Epidermal melanocyte (primary cell): ENCODE data around the gene COX6A1.
"Not testable (repeated sequence)": the region's sequence is repeated elsewhere in the genome, so short reads cannot be mapped to it uniquely, and the experiment has no call there.

Experiments used
- DNase-seq: peaks from one replicate; pipeline ENCODE4 v3.0.0; 2011; ENCODE audit warnings: low spot score; ENCODE audit not compliant: insufficient read length

COX6A1 gene

DNA sequence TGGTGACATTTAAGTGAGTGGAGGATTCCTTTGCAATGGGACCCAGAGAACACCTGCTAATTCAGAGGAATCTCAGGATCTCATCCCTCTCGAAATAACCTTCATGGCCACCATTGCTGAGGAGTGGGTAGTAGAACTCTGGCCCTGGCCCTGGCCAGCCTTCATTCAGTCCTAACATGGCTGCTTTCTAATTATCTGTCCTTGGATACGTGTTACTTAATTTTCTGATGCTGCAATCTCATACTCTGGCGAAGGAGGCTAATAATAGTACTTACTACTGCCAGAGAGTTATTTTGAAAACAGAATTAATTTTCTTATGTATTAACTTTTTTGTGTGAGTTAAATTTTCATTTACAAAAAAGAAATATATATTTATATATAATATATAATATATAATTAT is 12.1 kb upstream of the COX6A1 start:
- no peak for DNase-seq

DNA sequence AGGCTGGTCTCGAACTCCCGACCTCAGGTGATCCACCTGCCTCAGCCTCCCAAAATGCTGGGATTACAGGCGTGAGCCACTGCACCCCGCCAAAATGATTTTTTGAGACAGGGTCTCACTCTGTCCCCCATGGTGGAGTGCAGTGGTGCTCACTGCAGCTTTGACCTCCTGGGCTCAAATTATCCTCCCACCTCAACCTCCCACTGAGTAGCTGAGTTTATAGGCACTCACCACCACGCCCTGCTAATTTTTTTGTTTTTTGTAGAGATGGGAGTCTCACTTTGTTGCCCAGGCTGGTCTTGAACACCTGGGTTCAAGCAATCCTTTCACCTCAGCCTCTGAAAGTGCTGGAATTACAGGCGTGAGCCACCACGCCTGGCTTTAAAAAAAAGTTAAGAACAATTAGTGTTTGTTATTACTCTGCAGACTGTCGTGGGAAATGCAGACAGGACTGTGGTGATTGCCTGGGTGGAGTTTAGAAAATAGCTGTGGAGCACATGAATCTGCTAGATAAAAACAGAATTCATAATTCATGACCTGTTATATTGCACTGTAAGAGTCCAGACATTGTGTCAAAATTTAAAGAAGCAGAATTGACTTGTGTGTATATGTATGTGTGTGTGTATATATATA is 9.2 kb upstream of the COX6A1 start:
- no peak for DNase-seq

DNA sequence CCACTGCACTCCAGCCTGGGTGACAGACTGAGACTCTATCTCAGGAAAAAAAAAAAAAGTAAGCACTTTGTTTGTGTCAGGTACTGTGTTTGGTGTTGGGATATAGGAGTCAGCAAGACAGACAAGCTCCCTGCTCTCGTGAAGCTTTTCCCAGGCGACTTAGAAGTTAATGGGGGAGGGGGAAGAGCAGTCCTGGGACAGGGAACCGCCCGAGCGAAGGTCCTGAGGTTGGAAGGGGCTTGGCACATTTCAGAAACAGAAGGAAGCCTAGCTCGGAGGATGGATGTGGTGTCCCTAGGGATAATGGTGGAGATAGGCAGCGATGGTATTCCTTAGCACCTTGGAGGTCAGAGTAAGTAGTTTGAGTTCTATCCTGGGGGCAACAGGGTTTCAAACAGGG is 8.5 kb upstream of the COX6A1 start:
- DNase-seq = no peak

DNA sequence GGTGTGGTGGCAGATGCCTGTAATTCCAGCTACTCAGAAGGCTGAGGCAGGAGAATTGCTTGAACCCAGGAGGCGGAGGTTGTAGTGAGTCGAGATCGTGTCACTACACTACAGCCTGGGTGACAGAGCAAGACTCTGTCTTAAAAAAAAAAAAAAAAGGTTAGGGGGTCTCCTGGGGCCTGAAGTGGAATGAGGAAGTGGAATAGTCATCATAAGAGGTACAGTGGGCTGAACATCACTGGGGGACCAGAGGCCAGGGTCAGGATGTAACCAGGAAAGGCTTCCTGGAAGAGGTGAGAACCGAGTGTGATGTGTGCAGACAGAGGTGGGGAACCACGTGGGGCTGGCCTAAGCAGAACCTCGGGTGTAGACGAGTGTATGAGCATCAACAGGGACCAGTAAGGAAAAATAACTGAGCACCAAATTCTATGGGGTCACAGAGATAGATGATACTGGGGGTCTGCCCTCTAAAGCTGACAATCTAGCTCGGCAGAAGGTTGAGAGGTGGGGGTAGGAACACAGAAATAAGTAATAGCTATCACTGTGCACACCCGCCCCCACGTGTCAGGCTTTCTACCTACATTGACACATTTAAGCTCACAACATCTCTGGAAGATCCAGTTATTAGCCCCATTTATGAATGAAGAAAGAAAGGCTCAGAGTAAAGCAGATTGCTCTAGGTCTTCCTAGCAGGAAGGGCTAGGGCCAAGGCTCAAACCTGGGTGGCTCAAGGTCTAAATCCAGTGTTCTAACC is 5.0 kb upstream of the COX6A1 start:
- no peak for DNase-seq

DNA sequence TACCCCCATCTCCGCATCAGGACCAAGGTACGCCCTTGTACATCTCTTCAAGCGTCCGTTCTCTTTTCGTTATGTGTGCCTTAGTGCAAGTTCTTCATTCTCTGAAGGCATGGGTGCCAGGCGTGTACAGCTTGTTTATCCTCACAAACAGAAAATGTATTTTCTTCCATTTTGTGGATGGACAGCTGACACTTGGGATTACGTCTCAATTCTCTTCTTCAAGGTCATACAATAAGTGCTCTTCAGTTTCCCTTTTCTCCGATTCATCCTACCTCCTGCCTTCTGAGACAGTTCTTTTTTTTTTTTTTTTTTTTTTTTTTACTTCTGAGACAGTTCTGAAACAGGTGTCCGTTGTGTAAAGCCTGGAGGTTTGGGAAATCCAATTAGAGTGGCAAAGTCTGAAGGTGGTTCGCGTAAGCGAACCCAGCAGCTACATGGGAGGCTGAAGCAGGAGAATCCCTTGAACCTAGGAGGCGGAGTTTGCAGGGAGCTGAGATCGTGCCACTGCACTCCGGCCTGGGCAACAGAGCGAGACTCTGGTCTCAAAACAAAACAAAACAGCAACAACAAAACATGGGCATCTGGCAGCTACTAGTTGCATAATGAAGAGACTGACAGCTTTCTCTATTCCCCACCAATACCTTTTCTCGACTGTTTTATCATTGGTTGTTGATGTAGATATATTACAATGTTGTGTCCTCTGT is 734 bp downstream of the COX6A1 start:
- no peak for DNase-seq

DNA sequence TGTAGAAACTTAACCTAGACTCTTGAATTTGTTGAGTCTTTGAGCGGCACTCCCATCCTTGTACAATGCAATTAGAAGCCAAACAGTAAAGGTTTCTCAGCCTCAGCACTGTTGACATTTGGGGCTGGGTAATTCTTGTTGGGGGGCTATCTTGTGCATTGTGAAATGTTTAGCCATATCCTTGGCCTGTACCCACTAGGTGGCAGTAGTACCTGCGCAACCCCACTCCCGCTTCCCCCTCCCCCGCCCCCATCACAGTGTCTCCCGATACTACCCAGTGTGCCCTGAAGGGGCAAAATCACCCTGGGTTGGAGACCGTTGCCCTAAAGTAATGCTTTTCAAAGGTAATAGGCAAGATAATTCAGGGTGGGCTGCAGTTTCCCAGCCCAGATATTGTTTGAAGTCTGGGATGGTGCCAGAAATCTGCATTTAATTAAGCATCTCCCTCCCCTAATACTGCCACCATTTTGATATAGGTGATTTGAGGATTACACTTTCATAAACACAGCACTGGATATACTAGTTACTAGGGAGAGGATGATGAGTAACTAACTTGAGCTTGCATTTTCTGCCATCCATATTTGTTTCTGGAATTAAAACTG is 1.8 kb downstream of the COX6A1 start:
- DNase-seq = peak; percentile 57

DNA sequence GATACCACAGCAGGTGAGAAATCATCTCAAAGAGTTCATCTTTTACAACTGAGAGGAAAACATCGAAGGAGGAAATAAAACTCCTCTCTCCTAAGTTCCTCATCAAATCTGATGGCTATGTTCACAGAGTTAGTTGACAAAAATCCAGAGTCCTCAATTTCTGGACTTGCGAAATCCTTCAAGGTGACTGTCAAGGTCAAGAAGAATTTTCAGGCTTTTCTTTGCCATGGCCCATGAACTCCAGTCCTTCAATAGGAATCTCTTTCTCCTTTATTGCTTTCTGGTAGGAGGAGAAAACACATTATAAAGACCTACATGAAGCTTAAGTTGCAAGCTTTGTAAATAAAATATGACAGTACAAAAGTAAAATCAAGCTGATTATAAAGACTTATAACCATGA is 6.8 kb downstream of the COX6A1 start:
- DNase-seq = no peak

DNA sequence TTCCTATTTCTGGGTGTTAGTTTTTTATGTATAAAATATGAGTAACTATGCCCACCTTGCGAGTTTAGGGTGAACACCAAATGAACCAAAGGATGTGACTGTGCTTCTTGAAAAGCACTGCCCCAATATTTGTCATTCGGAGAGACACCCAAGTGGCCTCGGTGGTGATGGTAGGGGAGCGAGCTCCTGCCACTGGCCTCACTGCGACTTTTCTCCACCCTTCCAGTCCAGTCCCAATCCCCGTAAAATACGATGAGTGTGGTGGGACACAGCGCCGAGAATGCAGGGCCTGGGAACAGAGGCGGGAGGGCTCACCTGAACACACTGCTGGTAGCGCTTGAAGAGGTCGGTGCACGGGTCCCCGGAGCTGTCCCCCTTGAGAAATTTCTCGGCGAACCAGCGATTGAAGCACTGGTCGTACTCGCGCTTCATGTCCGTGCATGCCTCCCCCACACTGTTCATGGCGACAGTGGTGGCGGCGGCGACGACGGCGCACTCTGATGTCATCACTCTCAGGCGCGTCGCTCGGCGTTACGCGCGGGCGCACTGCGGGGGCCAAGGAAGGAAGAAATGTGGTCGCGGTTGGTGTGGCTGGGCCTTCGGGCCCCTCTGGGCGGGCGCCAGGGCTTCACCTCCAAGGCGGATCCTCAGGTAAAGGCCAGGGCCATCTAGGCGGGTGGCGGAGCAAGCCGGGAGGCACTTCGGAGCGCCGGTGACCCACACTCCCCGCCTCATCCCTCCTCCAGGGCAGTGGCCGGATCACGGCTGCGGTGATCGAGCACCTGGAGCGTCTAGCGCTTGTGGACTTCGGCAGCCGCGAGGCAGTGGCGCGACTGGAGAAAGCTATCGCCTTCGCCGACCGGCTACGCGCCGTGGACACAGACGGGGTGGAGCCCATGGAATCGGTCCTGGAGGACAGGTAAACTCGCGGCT is 8.3 kb downstream of the COX6A1 start, which contains the start of the genes GATC and TRIAP1:
GATC (plus strand) TSS at position 534 of the 933 bp plus-strand sequence; CDS start at position 571, 37 bp downstream.
TRIAP1 (minus strand) TSS at position 474 of the 933 bp plus-strand sequence; CDS start at position 462, 12 bp downstream.
- DNase-seq = no peak

DNA sequence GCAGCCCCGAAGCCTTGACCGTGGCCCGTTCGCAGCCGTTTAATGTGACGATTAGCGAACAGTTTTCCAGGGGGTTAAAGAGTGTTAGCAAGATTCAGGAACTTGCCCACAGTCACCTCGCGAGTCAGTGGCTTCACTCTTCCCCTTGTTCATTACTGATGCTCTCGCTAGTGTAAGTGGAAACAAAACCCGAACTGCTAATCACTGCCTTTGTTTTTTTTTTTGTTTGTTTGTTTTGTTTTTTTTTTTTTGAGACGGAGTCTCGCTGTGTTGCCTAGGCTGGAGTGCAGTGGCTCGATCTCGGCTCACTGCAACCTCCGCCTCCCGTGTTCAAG is 8.9 kb downstream of the COX6A1 start:
- not testable (repeated sequence) for DNase-seq

DNA sequence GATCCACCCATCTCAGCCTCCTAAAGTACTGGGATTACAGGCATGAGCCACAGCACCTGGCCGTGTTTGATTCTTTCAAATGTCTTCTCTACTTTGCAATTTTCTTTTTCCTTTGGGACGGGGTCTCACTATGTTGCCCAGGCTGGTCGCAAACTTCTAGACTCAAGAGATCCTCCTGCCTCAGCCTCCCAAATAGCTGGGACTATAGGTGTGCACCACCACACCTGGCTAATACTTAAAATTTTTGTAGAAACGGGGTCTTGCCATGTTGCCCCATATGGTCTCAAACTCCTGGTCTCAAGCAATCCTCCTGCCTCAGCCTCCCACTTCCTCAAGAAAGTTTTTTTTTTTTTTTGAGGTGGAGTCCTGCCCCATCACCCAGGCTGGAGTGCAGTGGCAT is 10.1 kb downstream of the COX6A1 start:
- DNase-seq = no peak

DNA sequence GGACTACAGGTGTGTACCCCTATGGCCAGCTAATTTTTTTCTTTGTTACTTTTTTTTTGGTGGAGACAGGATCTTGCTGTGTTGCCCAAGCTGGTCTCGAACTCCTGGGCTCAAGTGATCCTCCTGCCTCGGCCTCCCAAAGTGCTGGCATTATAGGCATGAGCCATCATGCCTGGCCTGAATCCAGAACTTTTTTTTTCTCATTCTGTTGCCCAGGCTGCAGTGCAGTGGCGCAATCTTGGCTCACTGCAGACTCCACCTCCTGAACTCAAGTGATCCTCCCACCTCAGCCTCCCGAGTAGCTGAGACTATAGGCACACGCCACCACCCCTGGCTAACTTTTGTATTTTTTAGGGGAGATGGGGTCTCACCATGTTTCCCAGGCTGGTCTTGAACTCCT is 14.6 kb downstream of the COX6A1 start:
- not testable (repeated sequence) for DNase-seq

DNA sequence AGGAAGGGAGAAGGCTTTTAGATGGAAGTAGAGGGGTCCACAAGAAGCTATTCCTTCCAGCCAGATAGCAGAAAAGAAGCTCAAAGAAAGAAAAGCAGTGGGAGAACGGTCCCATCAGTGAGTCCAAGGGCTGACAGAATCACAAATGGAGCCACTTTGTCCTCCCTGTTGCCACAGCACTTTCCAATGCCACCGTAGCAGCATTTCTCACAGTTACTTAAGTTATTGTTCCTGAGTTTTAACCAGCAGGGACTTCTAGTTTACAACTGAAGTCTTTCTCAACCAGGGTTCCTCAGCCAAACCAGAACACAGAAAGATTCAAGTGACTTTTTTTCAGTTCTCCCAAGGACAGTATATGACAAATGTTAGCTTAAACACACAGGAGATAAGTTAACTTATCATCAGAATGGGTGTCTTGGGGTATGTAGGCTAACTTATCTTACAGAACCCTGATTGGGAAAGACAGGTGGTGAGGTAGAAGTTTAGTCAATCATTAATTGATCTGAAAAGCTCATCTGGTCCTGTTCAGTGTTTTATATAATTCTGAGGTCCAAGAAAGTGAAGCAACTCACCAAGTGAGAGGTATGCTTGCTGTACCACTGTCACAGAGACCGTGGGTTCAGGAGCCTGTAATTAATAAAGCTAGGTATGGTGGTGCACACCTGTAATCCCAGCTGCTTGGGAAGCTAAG is 15.3 kb downstream of the COX6A1 start:
- DNase-seq = no peak

DNA sequence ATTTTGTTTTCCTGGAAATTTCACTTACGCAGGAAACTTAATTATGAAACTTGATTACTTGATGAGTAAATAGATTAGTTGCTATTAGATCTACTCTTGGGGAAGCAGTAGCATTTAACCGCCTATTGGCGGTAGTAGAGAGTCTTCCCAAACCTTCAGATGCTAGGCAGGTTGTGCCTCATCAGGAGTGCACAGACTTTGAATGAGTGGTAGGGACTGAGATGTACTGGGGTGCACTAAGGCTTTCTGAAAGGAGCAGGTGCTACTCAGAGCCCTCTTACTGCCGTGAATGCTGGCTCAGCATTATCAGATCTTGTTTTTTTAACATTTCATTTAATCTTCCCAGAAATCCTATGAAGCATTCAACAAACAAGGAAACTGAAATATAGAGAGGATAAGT is 16.1 kb downstream of the COX6A1 start:
- no peak for DNase-seq

DNA sequence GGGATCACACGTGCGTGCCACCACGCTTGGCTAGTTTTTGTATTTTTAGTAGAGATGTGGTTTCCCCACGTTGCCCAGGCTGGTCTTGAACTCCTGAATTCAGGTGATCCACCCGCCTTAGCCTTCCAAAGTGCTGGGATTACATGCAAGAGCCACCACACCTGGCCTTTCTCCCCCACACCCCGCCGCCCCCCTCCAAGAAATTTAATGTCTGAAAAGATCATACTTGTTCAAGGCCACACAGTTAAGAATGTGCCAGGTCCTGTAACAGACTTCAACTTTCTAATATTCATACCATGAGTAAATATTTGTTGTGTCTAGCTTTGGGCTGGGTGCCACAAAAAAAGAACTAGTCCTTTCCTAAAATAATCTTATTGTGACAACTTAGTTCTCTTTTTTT is 17.4 kb downstream of the COX6A1 start:
- no peak for DNase-seq

DNA sequence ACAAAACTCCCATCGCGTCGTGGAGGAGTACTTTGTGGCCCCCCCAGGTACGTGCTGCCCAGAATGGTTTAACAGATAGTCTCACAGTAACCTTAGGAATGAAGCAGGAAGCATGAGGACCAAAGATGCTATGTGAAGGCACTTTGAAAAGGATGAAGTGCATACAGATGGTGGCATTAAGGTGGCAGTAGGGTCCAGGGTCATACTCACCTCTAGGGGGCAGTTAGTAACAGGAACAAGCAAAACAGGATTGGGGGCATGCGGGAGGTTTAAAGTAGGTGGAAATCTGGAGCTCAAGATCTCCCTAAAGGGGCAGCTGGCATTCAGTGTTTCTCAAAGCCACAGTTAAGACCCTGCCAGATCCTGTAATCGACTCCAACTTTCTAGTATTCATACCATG is 19.2 kb downstream of the COX6A1 start:
- no peak for DNase-seq

DNA sequence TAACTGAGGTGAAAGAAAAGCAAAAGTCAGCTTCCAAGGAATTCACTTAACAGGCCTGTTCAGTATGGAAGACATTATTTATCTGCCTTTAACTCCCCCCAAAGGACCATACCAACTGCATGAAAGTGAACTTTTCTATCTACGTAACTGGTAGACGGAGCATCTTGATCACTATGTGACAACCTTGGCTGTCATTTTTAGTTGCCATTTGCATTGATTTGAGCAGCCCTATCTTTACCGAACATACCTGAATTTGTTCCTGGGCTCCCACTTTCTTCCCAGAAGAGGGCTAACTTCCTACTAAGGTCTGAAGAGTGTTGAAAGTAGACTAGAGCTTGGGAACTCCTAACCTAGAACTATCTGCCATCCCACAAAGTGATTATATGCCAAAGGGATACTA is 22.2 kb downstream of the COX6A1 start:
- DNase-seq = no peak

DNA sequence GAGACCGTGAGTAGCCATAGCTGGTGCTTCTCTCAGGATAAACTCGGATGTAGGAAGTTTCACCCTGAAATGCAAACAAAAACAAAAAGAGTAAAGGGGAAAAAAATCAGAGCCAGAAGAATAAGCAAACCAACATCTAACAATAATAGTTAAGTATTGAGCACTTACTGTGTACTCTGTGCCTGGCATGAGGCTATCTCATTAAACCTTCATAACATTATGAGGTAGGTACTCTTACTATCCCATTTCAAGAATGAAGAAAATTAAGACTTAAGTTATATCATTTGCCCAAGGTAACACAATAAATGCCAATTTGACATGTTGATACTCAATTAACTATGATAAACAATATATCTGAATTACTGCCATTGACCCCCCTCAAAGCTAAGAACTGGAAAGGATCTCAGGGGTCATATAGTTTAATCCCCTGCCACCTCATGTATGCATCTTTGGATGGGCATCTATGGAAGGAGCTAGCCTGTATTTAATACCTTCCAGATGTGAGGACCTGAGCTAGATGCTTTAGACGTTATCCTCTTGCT is 24.3 kb downstream of the COX6A1 start:
- DNase-seq = no peak

DNA sequence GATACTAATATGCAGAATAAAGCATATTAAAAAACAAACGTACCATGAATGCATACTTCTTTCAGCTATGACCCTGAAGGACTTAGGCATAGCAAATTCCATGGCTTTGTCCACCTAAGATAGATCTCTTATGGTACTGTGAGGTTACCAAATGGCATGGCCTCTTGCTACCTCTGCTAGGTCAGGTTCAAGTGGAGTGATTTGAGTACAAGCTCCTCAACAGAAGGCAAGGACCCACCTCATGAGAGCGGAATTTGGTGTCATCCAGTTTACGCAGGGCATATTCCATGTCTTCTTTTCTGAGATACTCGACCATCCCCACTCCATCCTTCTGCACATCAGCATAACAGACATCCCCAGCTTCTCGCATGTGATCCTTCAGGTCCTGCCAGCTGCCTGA is 25.8 kb downstream of the COX6A1 start:
- no peak for DNase-seq

DNA sequence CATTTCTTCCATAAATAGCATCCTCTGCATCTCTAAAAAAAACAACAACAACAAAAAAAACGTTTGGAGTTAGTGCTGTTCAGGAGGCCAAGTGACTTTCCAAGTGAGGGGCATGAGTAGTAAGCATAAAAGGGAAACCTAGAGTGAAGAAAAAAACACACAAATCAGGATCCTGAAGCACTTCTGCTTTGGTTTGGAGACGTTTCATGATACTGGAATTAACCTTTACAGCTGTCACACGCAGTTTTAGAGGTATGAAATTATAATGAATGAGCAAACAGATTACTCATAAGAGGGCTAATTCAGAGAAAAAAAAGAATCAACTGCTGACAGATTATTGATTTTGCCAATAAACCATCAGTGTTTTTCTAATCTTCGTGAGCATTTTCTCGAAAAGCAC is 27.8 kb downstream of the COX6A1 start:
- no peak for DNase-seq
